ENCODE data around the gene MTF1. TPM values are rescaled to one million over a fixed set of nuclear protein-coding genes. Genes with fewer than 3 reads are reported as not detected.
A peak's percentile ranks its signal among the peaks of the same experiment; 100 is the strongest.
"Not testable (repeated sequence)": the region's sequence is repeated elsewhere in the genome, so short reads cannot be mapped to it uniquely, and the experiment has no call there.

Gene MTF1
- total RNA-seq (2014; rRNA removed; shearing (Covaris generic)) (2.1 TPM in 2 replicates), polyA plus RNA-seq (2016; fragmentation: Nextera tagmentation; extraction: Ambion mirVana) (14.4 and 14.7 TPM in 2 replicates)

DNA sequence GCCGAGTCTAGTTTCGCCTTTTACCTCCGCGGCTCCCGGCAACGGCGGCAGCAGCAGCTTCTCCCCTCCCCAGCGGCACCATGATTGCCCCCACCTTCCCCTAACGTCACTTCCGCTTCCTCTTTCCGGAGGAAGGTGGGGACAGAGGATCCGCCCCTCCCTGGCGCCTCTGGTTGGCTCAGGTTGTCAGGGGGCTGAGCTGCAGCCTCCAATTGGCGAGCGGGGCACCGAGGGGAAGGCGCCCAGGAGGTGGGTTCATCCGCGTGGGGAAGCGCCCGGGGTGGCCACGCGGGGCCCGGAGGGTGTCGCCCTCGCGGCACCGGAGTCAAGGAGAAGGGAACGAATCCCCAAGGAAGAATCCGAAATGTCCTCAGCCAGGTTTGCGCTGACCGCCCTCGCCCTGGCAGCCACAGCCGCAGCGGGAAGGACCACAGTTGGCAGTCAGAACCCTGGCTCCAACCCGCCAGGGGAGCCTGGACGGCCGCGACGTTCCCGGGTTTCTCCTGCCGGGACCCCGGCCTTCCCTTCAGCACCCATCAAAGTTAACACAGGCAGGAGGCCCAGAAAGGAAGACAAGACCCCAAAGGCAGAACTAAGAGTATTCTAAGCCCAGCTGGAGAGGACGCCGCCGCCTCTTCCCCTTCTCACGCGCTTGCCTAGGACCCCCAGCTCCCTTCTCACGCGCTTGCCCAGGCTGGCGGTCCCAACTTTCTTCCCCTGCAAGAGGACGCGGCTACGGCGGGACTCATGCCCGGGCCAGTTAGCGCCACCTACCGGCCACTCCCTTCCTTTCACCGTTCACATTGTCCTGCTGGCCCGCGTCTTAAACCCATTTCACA, at the start of gene MTF1:
Gene MTF1, minus strand, starts transcription at position 86 of the 839 bp plus-strand sequence. CDS start 1,934 bp downstream, outside the sequence.
- H3K4me3 ChIP-seq = peak within 1 kb of the TSS; percentile 97
- H3K27ac ChIP-seq = peak within 1 kb of the TSS; percentile 90
- in situ Hi-C loops (cut with MboI) = no loop called here
- H2AFZ ChIP-seq = peak within 1 kb of the TSS; percentile 83
- TF ChIP-seq EZH2phosphoT487 (IDR thresholded peaks at IDR 0.05; ENCODE audit: insufficient read depth, low read depth) (no peak), EZH2 (IDR thresholded peaks at IDR 0.05; ENCODE audit: insufficient read depth, poor library complexity, severe bottlenecking) (no peak)
- no peaks in the 10 kb centered on the region for H4K20me1 ChIP-seq (ENCODE audit: insufficient read depth)
- H3K36me3 ChIP-seq (ENCODE audit: low read depth) = peaks cover 31% of the 10 kb centered on the region; the same call in 1 of the 2 replicates
- no peaks in the 10 kb centered on the region for H3K27me3 ChIP-seq (replicated peaks; ENCODE audit: insufficient read depth)
- no peaks in the 10 kb centered on the region for H3K9me3 ChIP-seq (ENCODE audit: low read depth)
- H3F3A ChIP-seq (ENCODE audit: insufficient read depth) = peaks cover 11% of the 10 kb centered on the region
- peak within 1 kb of the TSS; percentile 91 for H3K4me2 ChIP-seq (ENCODE audit: unreplicated experiment)
- peak within 1 kb of the TSS; percentile 92 for H3K9ac ChIP-seq
- DNase-seq = peak; percentile 99
- no peaks in the 10 kb centered on the region for H3K9me2 ChIP-seq (ENCODE audit: insufficient read depth)
- 0 to 1% methylated on average over 61 of the region's 61 CpGs for WGBS, 2 experiments (ENCODE audit: low coverage in 1 of 2, low lambda C conversion rate in 2 of 2, missing lambda C conversion rate in 2 of 2)
- H3K79me2 ChIP-seq (ENCODE audit: insufficient read depth) = peaks cover 47% of the 10 kb centered on the region
- H3K4me1 ChIP-seq (ENCODE audit: insufficient read depth) = peaks cover 13% of the 10 kb centered on the region

DNA sequence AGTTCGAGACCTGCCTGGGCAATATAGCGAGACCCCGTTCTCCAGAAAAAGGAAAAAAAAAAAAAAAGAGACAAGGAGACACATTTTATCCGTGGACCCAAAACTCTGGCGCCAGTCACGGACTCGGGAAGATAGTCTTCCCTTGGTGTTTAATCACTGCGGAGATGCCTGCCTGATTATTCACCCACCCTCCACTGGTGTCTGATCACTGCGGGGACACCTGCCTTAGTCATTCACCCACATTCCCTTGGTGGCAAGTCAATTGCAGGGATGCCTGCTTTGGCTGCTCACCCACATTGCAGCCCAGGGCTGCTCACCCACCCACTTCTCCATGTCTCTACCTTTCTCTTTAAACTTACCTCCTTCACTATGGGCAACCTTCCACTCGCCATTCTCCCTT, 49.1 kb upstream of the MTF1 start:
- WGBS, 2 experiments (ENCODE audit: low coverage in 1 of 2, low lambda C conversion rate in 2 of 2, missing lambda C conversion rate in 2 of 2) = 96 to 98% methylated on average over 10 of the region's 10 CpGs
- H3K27ac ChIP-seq; H3K9me3 ChIP-seq (ENCODE audit: low read depth); H2AFZ ChIP-seq; H3K4me1 ChIP-seq (ENCODE audit: insufficient read depth); H3K36me3 ChIP-seq (ENCODE audit: low read depth); in situ Hi-C loops (cut with MboI); H3K4me2 ChIP-seq (ENCODE audit: unreplicated experiment); H3F3A ChIP-seq (ENCODE audit: insufficient read depth); DNase-seq; H3K9ac ChIP-seq; H4K20me1 ChIP-seq (ENCODE audit: insufficient read depth); H3K27me3 ChIP-seq (replicated peaks; ENCODE audit: insufficient read depth); H3K9me2 ChIP-seq (ENCODE audit: insufficient read depth); H3K4me3 ChIP-seq: not testable (repeated sequence)
- peaks cover 48% of the 10 kb centered on the region for H3K79me2 ChIP-seq (ENCODE audit: insufficient read depth)

DNA sequence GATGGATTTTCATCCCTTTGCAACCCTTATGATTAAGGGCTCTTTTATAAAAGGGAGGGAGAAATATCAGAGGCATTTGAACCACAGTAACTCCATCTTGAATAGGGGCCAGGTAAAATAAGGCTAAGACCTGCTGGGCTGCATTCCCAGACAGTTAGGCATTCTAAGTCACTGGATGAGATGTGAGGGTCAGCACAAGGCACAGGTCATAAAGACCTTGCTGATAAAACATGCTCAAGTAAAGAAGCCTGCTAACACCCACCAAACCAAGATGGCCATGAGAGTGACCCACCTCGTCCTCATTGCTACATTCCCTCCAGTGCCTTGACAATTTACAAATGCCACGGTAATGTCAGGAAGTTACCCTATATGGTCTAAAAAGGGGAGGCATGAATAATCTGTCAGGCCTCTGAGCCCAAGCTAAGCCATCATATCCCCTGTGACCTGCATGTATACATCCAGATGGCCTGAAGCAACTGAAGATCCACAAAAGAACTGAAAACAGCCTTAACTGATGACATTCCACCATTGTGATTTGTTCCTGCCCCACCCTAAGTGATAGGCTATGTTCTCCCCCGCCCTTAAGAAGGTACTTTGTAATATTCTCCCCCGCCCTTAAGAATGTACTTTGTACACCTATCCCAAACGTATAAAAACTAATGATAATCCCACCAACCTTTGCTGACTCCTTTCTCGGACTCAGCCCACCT, 48.2 kb upstream of the MTF1 start:
- H3K9me3 ChIP-seq (ENCODE audit: low read depth); H3F3A ChIP-seq (ENCODE audit: insufficient read depth); H3K4me3 ChIP-seq; H3K9ac ChIP-seq; H2AFZ ChIP-seq; H4K20me1 ChIP-seq (ENCODE audit: insufficient read depth); H3K4me1 ChIP-seq (ENCODE audit: insufficient read depth); DNase-seq; H3K27ac ChIP-seq; H3K9me2 ChIP-seq (ENCODE audit: insufficient read depth); H3K36me3 ChIP-seq (ENCODE audit: low read depth); H3K27me3 ChIP-seq (replicated peaks; ENCODE audit: insufficient read depth); H3K4me2 ChIP-seq (ENCODE audit: unreplicated experiment); in situ Hi-C loops (cut with MboI): not testable (repeated sequence)
- peaks cover 41% of the 10 kb centered on the region for H3K79me2 ChIP-seq (ENCODE audit: insufficient read depth)
- 94 to 97% methylated on average over 6 of the region's 6 CpGs for WGBS, 2 experiments (ENCODE audit: low coverage in 1 of 2, low lambda C conversion rate in 2 of 2, missing lambda C conversion rate in 2 of 2)

DNA sequence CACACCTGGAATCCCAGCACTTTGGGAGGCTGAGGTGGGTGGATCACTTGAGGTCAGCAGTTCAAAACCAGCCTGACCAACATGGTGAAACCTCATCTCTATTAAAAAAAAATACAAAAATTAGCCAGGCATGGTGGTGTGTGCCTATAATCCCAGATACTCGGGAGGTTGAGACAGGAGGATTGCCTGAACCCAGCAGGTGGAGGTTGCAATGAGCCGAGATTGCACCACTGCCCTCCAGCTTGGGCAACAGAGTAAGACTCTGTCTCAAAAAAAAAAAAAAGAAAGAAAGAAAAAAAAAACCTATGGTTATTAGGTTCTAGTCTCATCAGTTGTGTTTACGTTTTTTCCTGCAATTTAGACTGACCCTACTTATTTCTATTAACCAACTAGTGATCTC, 47.2 kb upstream of the MTF1 start:
- 92 to 97% methylated on average over 3 of the region's 3 CpGs for WGBS, 2 experiments (ENCODE audit: low coverage in 1 of 2, low lambda C conversion rate in 2 of 2, missing lambda C conversion rate in 2 of 2)
- H3K27ac ChIP-seq; H3K27me3 ChIP-seq (replicated peaks; ENCODE audit: insufficient read depth); H3K9me2 ChIP-seq (ENCODE audit: insufficient read depth); H3K36me3 ChIP-seq (ENCODE audit: low read depth); H3K4me2 ChIP-seq (ENCODE audit: unreplicated experiment); H3K9ac ChIP-seq; H3F3A ChIP-seq (ENCODE audit: insufficient read depth); H3K4me1 ChIP-seq (ENCODE audit: insufficient read depth); in situ Hi-C loops (cut with MboI); H3K9me3 ChIP-seq (ENCODE audit: low read depth); DNase-seq; H4K20me1 ChIP-seq (ENCODE audit: insufficient read depth); H2AFZ ChIP-seq; H3K4me3 ChIP-seq: not testable (repeated sequence)
- peaks cover 31% of the 10 kb centered on the region for H3K79me2 ChIP-seq (ENCODE audit: insufficient read depth)

Measured in GM23248 (cell line).